Glutamatergic neuron (in vitro differentiated cells): ENCODE measurements around the gene ADGRF3. TPM values are rescaled to one million over a fixed set of nuclear protein-coding genes. Genes with fewer than 3 reads are reported as not detected.
"Not testable (repeated sequence)": the region's sequence is repeated elsewhere in the genome, so short reads cannot be mapped to it uniquely, and the experiment has no call there.

ENCODE experiments used
- DNase-seq: peaks from one replicate; pipeline ENCODE4 v3.0.0; 2022
- H3K27ac Mint-ChIP-seq: one replicate; pipeline ENCODE4 v1.8.0; 2020; ENCODE audit warnings: mild to moderate bottlenecking, mixed read lengths, inconsistent platforms; ENCODE audit not compliant: unreplicated experiment
- H3K27me3 Mint-ChIP-seq: one replicate; pipeline ENCODE4 v1.8.0; 2020; ENCODE audit warnings: mild to moderate bottlenecking, moderate library complexity, mixed read lengths, inconsistent platforms; ENCODE audit not compliant: unreplicated experiment
- H3K36me3 Mint-ChIP-seq: one replicate; pipeline ENCODE4 v1.8.0; 2020; ENCODE audit warnings: mild to moderate bottlenecking, mixed read lengths, inconsistent platforms; ENCODE audit not compliant: unreplicated experiment
- H3K4me1 Mint-ChIP-seq: one replicate; pipeline ENCODE4 v1.8.0; 2020; ENCODE audit warnings: mild to moderate bottlenecking, low read depth, mixed read lengths, inconsistent platforms; ENCODE audit not compliant: unreplicated experiment
- H3K4me3 Mint-ChIP-seq: one replicate; pipeline ENCODE4 v1.8.0; 2020; ENCODE audit warnings: mild to moderate bottlenecking, mixed read lengths, inconsistent platforms; ENCODE audit not compliant: unreplicated experiment
- H3K9me3 Mint-ChIP-seq: one replicate; pipeline ENCODE4 v1.8.0; 2020; ENCODE audit warnings: mild to moderate bottlenecking, moderate library complexity, mixed read lengths, inconsistent platforms; ENCODE audit not compliant: unreplicated experiment
- CTCF ChIP-seq: fragments of 200-600 bp; sonication (generic); IDR thresholded peaks from one replicate; pipeline ENCODE4 v1.5.0; 2021; ENCODE audit not compliant: partially characterized antibody, unreplicated experiment
- total RNA-seq: library from RNA; stranded (reverse); fragmentation: NEBNext Ultra II Directional; extraction: Animal tissue kit (Norgen Biotek cat#: 25700); gene quantifications from one replicate; pipeline ENCODE4 v1.2.1, GENCODE V29; 2021; ENCODE audit not compliant: unreplicated experiment

Gene ADGRF3
- total RNA-seq, 1 donor from 2014 or later: 0.54 TPM

GRCh38 chr2:26356771-26357170, 10.2 kb upstream of the ADGRF3 start:
- no peaks in the 10 kb centered on the region for H3K9me3 Mint-ChIP-seq
- no peak for DNase-seq
- no peak overlapping the region for H3K4me3 Mint-ChIP-seq
- no peak for TF ChIP-seq CTCF
- H3K27ac Mint-ChIP-seq: no peak overlapping the region
- H3K36me3 Mint-ChIP-seq: no peaks in the 10 kb centered on the region
- H3K4me1 Mint-ChIP-seq: no peaks in the 10 kb centered on the region
- H3K27me3 Mint-ChIP-seq: no peaks in the 10 kb centered on the region

- H3K27me3 Mint-ChIP-seq: no peaks in the 10 kb centered on the region
- no peaks in the 10 kb centered on the region for H3K36me3 Mint-ChIP-seq
- no peak for DNase-seq
- H3K9me3 Mint-ChIP-seq: no peaks in the 10 kb centered on the region
- no peak overlapping the region for H3K27ac Mint-ChIP-seq
- no peak for TF ChIP-seq CTCF
- no peaks in the 10 kb centered on the region for H3K4me1 Mint-ChIP-seq
- H3K4me3 Mint-ChIP-seq: no peak overlapping the region
Measured at GRCh38 chr2:26356111-26356510, 9.5 kb upstream of the ADGRF3 start.

- no peak for TF ChIP-seq CTCF
- Mint-ChIP-seq H3K4me3 (no peak overlapping the region), H3K4me1 (no peaks in the 10 kb centered on the region), H3K27ac (no peak overlapping the region), H3K9me3 (no peaks in the 10 kb centered on the region), H3K27me3 (no peaks in the 10 kb centered on the region), H3K36me3 (no peaks in the 10 kb centered on the region)
- DNase-seq: no peak
Measured at GRCh38 chr2:26355038-26355995, 8.7 kb upstream of the ADGRF3 start.

- H3K4me1 Mint-ChIP-seq, DNase-seq, H3K9me3 Mint-ChIP-seq: not testable (repeated sequence)
Measured at GRCh38 chr2:26354469-26354868, 7.9 kb upstream of the ADGRF3 start.

GRCh38 chr2:26352892-26353291, 6.3 kb upstream of the ADGRF3 start:
- H3K4me1 Mint-ChIP-seq: peaks cover 5% of the 10 kb centered on the region
- no peak for DNase-seq
- H3K36me3 Mint-ChIP-seq: no peaks in the 10 kb centered on the region
- peaks cover 2% of the 10 kb centered on the region for H3K9me3 Mint-ChIP-seq
- H3K27me3 Mint-ChIP-seq: no peaks in the 10 kb centered on the region
- no peak overlapping the region for H3K4me3 Mint-ChIP-seq
- no peak for TF ChIP-seq CTCF
- H3K27ac Mint-ChIP-seq: no peak overlapping the region

More at GRCh38 chr2:26354469-26354868, 7.9 kb upstream of the ADGRF3 start:
- not testable (repeated sequence) for H3K36me3 Mint-ChIP-seq, H3K27me3 Mint-ChIP-seq, H3K4me3 Mint-ChIP-seq, H3K27ac Mint-ChIP-seq
